Astrocyte of the spinal cord (primary cell): Measurements from ENCODE around the gene GPS2.
"Not testable (repeated sequence)": the region's sequence is repeated elsewhere in the genome, so short reads cannot be mapped to it uniquely, and the experiment has no call there.

ENCODE experiments used
- DNase-seq: peaks from one replicate; pipeline ENCODE4 v3.0.0; 2011; ENCODE audit warnings: low read depth, low spot score
- H3K4me3 ChIP-seq: 2 replicates; pipeline ENCODE4 v1.5.1; 2011; ENCODE audit warnings: low read depth, mild to moderate bottlenecking, low read length, moderate library complexity
- CTCF ChIP-seq: IDR thresholded peaks from 2 replicates; pipeline ENCODE4 v1.5.1; 2012; ENCODE audit warnings: low read depth, mild to moderate bottlenecking, low read length, inconsistent platforms
- in situ Hi-C: cut with HindIII; loops from 2 replicates; pipeline ENCODE4 v1.10.0; 2017; ENCODE audit warnings: low sequenced_read_pairs

Gene GPS2

GRCh38 chr17:7348478-7349242 is 33.5 kb upstream of the GPS2 start:
- no peak for TF ChIP-seq CTCF
- in situ Hi-C loops: no loop called here
- no peak overlapping the region for H3K4me3 ChIP-seq
- no peak for DNase-seq

GRCh38 chr17:7347630-7348477 is 32.7 kb upstream of the GPS2 start:
- in situ Hi-C loops: no loop called here
- DNase-seq: no peak
- H3K4me3 ChIP-seq: no peak overlapping the region
- TF ChIP-seq CTCF: no peak

GRCh38 chr17:7346761-7347614 is 31.8 kb upstream of the GPS2 start:
- DNase-seq: no peak
- in situ Hi-C loops: no loop called here
- TF ChIP-seq CTCF: no peak
- no peak overlapping the region for H3K4me3 ChIP-seq

- DNase-seq: no peak
- in situ Hi-C loops: no loop called here
Measured at GRCh38 chr17:7343250-7343649, 28.1 kb upstream of the GPS2 start.

GRCh38 chr17:7341842-7342241 is 26.7 kb upstream of the GPS2 start:
- in situ Hi-C loops: no loop called here
- TF ChIP-seq CTCF: no peak
- DNase-seq: no peak
- no peak overlapping the region for H3K4me3 ChIP-seq

More at GRCh38 chr17:7343250-7343649, 28.1 kb upstream of the GPS2 start:
- no peak overlapping the region for H3K4me3 ChIP-seq
- TF ChIP-seq CTCF: no peak

GRCh38 chr17:7340179-7340578 is 25.0 kb upstream of the GPS2 start:
- in situ Hi-C loops: no loop called here
- H3K4me3 ChIP-seq: no peak overlapping the region
- TF ChIP-seq CTCF: no peak
- no peak for DNase-seq

GRCh38 chr17:7337600-7337999 is 22.4 kb upstream of the GPS2 start:
- DNase-seq, H3K4me3 ChIP-seq, in situ Hi-C loops: not testable (repeated sequence)
